NCI-H446 treated with DMSO at 0.1 percent for 48 hours (cell line): Measurements from ENCODE around the gene NUPR1.
A peak's percentile ranks its signal among the peaks of the same experiment; 100 is the strongest.
"Not testable (repeated sequence)": the region's sequence is repeated elsewhere in the genome, so short reads cannot be mapped to it uniquely, and the experiment has no call there.

Source experiments
- DNase-seq: peaks from one replicate; lab custom pipeline; 2025; lab: John Stamatoyannopoulos, UW

Gene NUPR1

GRCh38 chr16:28527100-28527785 is 11.5 kb downstream of the NUPR1 start:
- not testable (repeated sequence) for DNase-seq

- DNase-seq = no peak
Observed at GRCh38 chr16:28526201-28527099, 12.3 kb downstream of the NUPR1 start.

- DNase-seq = no peak
Observed at GRCh38 chr16:28524681-28525171, 14.0 kb downstream of the NUPR1 start.

GRCh38 chr16:28522792-28523191 is 16.0 kb downstream of the NUPR1 start:
- no peak for DNase-seq

- DNase-seq = no peak
Observed at GRCh38 chr16:28521436-28521835, 17.3 kb downstream of the NUPR1 start.

GRCh38 chr16:28520672-28521071 is 18.1 kb downstream of the NUPR1 start:
- DNase-seq = no peak

GRCh38 chr16:28514246-28514645 is 24.5 kb downstream of the NUPR1 start:
- DNase-seq = no peak

GRCh38 chr16:28513484-28514181 is 25.1 kb downstream of the NUPR1 start:
- DNase-seq = no peak

- no peak for DNase-seq
Observed at GRCh38 chr16:28511801-28512789, 26.7 kb downstream of the NUPR1 start.

- no peak for DNase-seq
Observed at GRCh38 chr16:28511031-28511430, 27.7 kb downstream of the NUPR1 start.

GRCh38 chr16:28505489-28506137 is 33.2 kb downstream of the NUPR1 start:
- DNase-seq = no peak

- DNase-seq = peak; percentile 10
Observed at GRCh38 chr16:28504707-28505404, 33.9 kb downstream of the NUPR1 start.

GRCh38 chr16:28503470-28504259 is 35.1 kb downstream of the NUPR1 start:
- DNase-seq = no peak

GRCh38 chr16:28502290-28502689 is 36.5 kb downstream of the NUPR1 start:
- DNase-seq = no peak

GRCh38 chr16:28501258-28502232 is 37.2 kb downstream of the NUPR1 start:
- no peak for DNase-seq

- not testable (repeated sequence) for DNase-seq
Observed at GRCh38 chr16:28500476-28501180, 38.1 kb downstream of the NUPR1 start.

- no peak for DNase-seq
Observed at GRCh38 chr16:28499854-28500253, 38.9 kb downstream of the NUPR1 start.
